CD4-positive, alpha-beta T cell treated with Interleukin-4 for 4 hours (primary cell): Measurements from ENCODE around the gene C10orf90.
"Not testable (repeated sequence)": the region's sequence is repeated elsewhere in the genome, so short reads cannot be mapped to it uniquely, and the experiment has no call there.

ENCODE experiments used
- DNase-seq: peaks from one replicate; pipeline ENCODE4 v3.0.0-alpha.2; 2020

The C10orf90 gene

GRCh38 chr10:126580873-126581647 is 89.4 kb downstream of the C10orf90 start:
- DNase-seq = no peak

GRCh38 chr10:126576336-126576735 is 94.2 kb downstream of the C10orf90 start:
- no peak for DNase-seq

GRCh38 chr10:126570621-126571602 is 99.6 kb downstream of the C10orf90 start:
- no peak for DNase-seq

DNA sequence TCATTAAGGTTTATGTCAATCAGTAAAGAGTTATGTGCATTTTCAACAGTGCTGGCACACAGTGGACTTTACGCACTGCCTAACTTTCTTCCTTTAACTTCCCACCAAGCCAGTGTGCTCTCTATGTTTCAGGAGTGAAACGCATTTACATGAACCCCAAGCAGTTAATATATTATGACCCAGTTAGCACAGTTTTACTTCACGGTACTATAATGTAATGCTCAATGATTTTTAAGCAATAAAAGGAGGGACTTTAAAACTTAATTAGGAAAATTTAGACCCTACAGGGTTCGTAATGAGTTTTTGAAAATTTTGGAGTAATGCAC is 100.3 kb downstream of the C10orf90 start:
- no peak for DNase-seq

DNA sequence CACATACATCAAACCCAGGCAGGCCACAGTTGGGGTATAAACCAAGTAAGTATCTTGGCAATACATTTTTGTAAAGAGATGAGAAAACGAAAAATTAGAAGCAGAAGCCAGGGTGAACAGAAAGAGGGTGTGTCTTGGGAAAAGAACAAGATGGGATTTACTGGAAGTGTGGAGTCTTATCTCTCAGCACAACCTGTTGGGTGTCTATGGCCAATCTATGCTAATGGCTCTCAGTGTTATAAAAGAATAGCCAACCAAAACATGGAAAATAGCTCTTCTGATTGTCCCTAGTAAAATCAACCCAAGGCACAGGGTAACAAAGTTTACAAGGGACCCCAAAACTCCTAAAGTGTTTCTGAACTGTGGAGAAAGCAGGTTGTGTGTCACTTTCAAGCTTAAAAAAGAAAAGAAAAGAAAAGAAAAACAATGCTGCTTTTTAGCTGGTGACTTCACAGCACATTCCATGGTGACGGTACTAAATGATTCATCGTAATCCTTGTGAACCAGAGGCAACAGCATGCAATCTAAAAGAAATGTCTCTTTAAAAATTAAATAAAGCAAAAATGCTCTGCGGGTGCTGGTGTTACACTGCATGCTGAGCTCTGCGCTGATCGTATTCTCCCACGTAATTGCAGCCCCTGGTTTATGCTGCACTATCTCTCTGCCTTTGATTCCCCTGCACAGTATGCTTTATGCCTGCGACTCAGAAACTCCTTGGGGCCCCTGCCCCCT is 100.8 kb downstream of the C10orf90 start:
- DNase-seq = no peak

DNA sequence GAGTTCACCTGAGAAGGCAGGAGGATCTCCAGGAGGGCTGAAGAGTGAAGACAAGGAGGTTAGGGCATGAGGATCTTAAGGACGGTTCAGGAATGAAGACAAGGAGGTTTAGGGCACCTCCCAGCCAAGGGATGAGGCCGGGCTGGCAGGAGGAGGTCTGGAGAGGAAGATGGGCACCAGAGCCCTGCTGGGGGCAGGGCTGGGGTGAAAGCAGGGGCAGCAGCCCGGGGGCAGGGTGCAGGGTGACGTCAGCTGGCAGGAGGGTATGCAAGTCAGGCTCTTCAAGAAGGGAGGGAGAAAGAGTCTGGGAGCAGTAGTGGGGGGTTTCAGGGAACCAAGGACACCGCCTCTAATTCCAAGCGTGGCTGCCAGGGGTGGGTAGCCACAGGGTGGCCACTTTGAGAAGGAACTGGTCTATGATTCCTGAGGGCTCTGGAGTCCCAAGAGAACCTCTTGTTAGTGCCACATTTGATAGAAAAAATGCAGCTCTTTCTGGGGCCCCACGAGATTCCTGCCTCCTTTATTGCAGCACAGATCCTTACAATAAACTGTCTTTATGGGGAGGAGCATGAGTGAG is 101.6 kb downstream of the C10orf90 start:
- DNase-seq = no peak

GRCh38 chr10:126565871-126566270 is 104.6 kb downstream of the C10orf90 start:
- DNase-seq = no peak

- no peak for DNase-seq
Measured at GRCh38 chr10:126565441-126565840, 105.1 kb downstream of the C10orf90 start.

DNA sequence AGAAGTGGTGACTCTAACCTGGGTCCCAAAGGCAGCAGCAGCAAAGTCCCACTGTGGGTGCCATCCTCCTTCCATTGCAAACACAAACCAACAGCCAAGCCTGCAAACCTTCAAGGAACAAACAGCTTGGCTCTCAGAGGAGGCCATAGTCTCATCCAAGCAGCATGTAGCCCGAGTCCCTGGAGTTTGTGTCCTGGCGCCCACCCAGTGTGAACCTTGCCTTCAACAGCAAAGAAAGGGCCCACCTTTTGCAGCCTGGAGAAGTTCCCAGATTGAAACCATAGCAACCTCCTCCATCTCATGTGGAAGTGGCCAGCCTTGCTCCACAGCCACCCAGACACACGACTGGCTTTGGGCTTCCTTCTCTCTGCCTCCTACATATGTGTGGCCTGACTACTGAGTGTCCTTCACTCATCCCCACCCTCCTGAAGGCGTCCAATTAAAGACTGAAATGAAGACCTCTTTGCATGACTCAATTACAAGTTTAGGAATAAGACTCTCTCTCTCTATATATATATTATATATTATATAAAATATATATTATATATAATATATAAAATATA is 106.1 kb downstream of the C10orf90 start:
- no peak for DNase-seq

DNA sequence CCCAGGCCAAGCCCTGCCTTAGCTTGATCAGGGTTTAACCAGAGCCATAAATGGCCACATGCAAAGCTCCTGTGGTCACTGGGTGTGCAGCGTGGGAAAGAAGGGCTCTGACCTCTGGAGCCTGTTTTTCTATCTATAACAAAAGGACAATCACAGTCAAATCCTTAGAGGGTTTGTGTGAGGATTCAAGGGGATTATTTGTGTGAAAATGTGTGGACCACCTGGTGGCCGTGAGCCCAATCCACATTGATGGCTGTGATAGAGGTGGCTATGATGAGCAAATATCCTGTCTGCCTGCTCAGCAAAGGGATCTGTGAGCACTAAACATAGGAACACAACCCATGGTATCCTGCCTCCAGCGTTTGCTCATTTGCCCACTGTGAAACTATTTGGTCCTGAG is 107.1 kb downstream of the C10orf90 start:
- no peak for DNase-seq

DNA sequence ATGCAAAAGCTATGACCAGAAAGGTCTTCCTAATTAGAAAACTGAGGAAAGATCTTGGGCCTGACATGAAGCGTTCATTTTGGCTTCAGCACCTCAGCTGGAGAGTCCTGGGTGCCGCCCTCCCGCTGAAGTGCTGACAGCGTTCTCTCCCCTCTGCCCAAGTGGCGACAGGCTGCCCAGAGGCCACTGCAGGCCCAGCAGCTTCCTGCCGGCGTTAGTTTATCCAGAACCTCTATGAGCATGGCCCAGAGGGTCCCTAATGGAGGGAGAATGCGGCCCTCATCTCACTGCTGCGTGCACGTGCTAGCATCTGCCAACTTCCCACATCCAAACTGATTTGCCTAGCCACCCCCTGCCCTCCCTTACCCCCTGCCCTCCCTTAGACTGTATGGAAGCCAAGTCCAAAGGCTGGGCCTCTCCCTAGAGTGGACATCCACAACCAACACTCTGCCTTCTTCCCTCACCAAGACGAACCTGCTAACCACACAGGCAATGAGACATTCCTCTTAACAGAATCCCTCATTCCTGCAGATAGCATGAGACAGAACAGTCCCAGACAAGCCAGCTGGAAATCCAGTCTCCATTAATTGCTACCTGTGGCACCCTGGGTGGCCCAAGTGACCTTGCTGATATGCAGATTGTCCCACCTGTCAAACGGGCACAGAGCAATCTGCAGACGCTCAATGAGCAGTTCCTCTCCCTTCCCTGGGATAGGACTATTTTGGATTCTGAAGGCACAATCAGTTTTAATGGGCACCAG is 108.4 kb downstream of the C10orf90 start:
- DNase-seq = no peak

- no peak for DNase-seq
Measured at GRCh38 chr10:126561294-126561920, 109.1 kb downstream of the C10orf90 start.

- DNase-seq = no peak
Measured at GRCh38 chr10:126558881-126559280, 111.6 kb downstream of the C10orf90 start.

- no peak for DNase-seq
Measured at GRCh38 chr10:126551202-126551601, 119.3 kb downstream of the C10orf90 start.

- not testable (repeated sequence) for DNase-seq
Measured at GRCh38 chr10:126550586-126550985, 119.9 kb downstream of the C10orf90 start.

GRCh38 chr10:126549344-126549743 is 121.1 kb downstream of the C10orf90 start:
- no peak for DNase-seq

DNA sequence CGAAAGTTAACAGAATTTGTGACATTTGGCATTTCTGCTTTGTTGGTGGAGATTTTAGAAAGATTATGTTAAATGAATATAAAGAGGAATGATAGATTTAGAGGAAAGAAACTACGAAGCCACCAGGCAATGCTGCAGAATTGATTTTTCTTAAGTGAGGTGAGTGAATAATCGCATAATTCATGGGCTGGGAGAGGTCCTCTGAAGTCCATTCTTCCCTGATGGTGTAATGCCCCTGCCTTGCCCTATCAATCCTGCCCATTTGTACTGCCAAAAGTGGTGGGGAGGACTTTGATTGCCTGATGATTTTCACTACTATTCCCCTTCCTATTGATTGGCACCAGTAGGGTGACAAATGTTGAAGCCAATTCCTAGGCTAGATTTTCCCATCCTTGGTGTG is 125.9 kb downstream of the C10orf90 start:
- DNase-seq = no peak

GRCh38 chr10:126538439-126539135 is 131.9 kb downstream of the C10orf90 start:
- no peak for DNase-seq

DNA sequence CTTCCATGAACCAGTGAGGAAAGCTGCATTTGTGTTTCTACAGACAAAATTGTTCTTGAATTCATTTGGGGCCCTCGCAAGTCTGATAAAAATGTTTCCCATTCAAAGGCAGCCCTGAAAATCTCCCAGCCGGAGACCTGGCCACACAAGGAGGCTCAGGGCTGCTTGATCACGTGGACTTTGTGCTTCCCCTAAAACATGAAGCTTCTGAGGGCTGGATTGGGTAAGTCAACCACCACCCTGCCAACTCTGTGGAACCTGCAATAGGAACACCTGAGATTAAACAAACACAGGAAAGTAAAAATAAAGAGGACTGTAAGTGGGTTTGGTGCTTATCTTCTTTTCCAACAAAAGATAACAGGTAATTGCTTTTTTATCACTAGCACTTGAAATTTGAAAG is 133.8 kb downstream of the C10orf90 start:
- no peak for DNase-seq

DNA sequence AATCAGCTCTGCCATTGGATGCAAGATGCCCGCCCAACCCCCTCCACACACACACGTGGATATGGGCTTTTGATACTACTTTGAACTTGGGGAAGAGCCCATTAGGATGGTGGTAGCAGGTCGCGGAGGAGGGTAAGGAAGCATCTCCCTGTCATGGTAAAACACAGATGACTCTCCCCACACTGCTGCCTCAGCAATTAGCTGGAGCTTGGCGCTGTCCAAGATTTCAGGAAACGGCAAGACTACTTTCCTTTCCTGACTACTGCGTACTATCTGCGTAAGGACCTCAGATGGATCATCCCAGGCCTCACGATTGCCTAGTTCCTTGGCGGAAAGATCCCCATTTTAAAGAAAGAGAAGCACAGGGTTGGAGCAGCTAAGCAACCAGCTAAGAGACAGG is 134.3 kb downstream of the C10orf90 start:
- DNase-seq = no peak

- DNase-seq = no peak
Measured at GRCh38 chr10:126533644-126534043, 136.8 kb downstream of the C10orf90 start.
